GM18499 (cell line): Measurements from ENCODE around the gene RPS6KA2.
"Not testable (repeated sequence)": the region's sequence is repeated elsewhere in the genome, so short reads cannot be mapped to it uniquely, and the experiment has no call there.

Experiments used
- ATAC-seq: cut with Tn5 transposase; IDR thresholded peaks from one replicate; pipeline ENCODE4 v1.9.1; 2021; ENCODE audit warnings: moderate number of reproducible peaks; ENCODE audit not compliant: insufficient read depth, unreplicated experiment

RPS6KA2 gene

GRCh38 chr6:166596776-166597507 is 30.1 kb downstream of the RPS6KA2 start:
- no peak for ATAC-seq

- ATAC-seq: no peak
These were observed 31.1 kb downstream of the RPS6KA2 start for GRCh38 chr6:166595949-166596348.

- ATAC-seq: no peak
These were observed 31.8 kb downstream of the RPS6KA2 start for GRCh38 chr6:166595061-166595780.

GRCh38 chr6:166592821-166593220 is 34.2 kb downstream of the RPS6KA2 start:
- no peak for ATAC-seq

- no peak for ATAC-seq
These were observed 35.0 kb downstream of the RPS6KA2 start for GRCh38 chr6:166591961-166592520.

GRCh38 chr6:166591026-166591425 is 36.0 kb downstream of the RPS6KA2 start:
- no peak for ATAC-seq

GRCh38 chr6:166589786-166590574 is 37.1 kb downstream of the RPS6KA2 start:
- ATAC-seq: no peak

GRCh38 chr6:166589337-166589731 is 37.7 kb downstream of the RPS6KA2 start:
- ATAC-seq: no peak

- ATAC-seq: no peak
These were observed 38.2 kb downstream of the RPS6KA2 start for GRCh38 chr6:166588691-166589336.

- peak; percentile 74 for ATAC-seq
These were observed 39.2 kb downstream of the RPS6KA2 start for GRCh38 chr6:166587631-166588413.

- peak; percentile 58 for ATAC-seq
These were observed 40.5 kb downstream of the RPS6KA2 start, which contains the start of gene RAMACL for GRCh38 chr6:166586424-166587156. Gene RAMACL (minus strand): TSS chr6:166586678. CDS start chr6:166586477, 201 bp downstream.

- no peak for ATAC-seq
These were observed 42.1 kb downstream of the RPS6KA2 start for GRCh38 chr6:166584853-166585429.

- ATAC-seq: no peak
These were observed 42.9 kb downstream of the RPS6KA2 start for GRCh38 chr6:166584155-166584554.

- ATAC-seq: no peak
These were observed 43.7 kb downstream of the RPS6KA2 start for GRCh38 chr6:166583230-166583965.

GRCh38 chr6:166582258-166582657 is 44.8 kb downstream of the RPS6KA2 start:
- no peak for ATAC-seq

- not testable (repeated sequence) for ATAC-seq
These were observed 45.2 kb downstream of the RPS6KA2 start for GRCh38 chr6:166581801-166582200.

- ATAC-seq: no peak
These were observed 46.0 kb downstream of the RPS6KA2 start for GRCh38 chr6:166581091-166581511.
